ENCODE data around the gene THEM4.

Gene THEM4

DNA sequence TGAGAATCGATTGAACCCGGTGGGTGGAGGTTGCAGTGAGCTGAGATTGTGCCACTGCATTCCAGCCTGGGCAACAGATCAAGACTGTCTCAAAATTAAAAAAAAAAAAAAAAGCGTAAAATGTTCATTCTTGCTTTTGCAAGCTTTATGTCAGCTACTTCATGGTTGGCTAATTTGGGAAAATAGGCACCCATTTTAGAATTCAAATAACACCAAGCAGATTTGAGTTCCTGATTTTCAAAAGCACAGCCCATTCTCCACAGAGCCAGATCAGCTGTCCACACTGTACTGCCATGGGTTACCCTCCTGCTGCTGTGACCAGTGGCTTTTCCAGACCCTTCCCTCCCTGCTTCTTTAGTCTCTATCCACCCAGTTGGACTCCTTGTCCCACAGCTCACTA, 60.2 kb downstream of the THEM4 start:
- ChIA-PET POLR2A (no interaction called here), CTCF (interaction anchor here (0.9 to 1.7 kb wide), 4 partner anchors 9 to 28 kb away, joined by 3 read pairs; no protein-coding TSS in a partner anchor)
- TF ChIP-seq, protein P1, sequence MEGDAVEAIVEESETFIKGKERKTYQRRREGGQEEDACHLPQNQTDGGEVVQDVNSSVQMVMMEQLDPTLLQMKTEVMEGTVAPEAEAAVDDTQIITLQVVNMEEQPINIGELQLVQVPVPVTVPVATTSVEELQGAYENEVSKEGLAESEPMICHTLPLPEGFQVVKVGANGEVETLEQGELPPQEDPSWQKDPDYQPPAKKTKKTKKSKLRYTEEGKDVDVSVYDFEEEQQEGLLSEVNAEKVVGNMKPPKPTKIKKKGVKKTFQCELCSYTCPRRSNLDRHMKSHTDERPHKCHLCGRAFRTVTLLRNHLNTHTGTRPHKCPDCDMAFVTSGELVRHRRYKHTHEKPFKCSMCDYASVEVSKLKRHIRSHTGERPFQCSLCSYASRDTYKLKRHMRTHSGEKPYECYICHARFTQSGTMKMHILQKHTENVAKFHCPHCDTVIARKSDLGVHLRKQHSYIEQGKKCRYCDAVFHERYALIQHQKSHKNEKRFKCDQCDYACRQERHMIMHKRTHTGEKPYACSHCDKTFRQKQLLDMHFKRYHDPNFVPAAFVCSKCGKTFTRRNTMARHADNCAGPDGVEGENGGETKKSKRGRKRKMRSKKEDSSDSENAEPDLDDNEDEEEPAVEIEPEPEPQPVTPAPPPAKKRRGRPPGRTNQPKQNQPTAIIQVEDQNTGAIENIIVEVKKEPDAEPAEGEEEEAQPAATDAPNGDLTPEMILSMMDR (IDR thresholded peaks at IDR 0.05; ENCODE audit: control extremely low read depth, extremely low read depth, low read depth, missing control alignments), result no peak
- no peak for DNase-seq (ENCODE audit: extremely low spot score)

GRCh38 chr1:151847867-151848596, 61.3 kb downstream of the THEM4 start:
- no peak for DNase-seq (ENCODE audit: extremely low spot score)
- CTCF ChIA-PET, result interaction anchor here (1.1 to 1.4 kb wide), 3 partner anchors 10 to 26 kb away, joined by 3 to 5 read pairs (median 4); no protein-coding TSS in a partner anchor
- TF ChIP-seq, protein P1 (IDR thresholded peaks at IDR 0.05; ENCODE audit: control extremely low read depth, extremely low read depth, low read depth, missing control alignments), result no peak
- POLR2A ChIA-PET, result no interaction called here

GRCh38 chr1:151846686-151847237, 62.5 kb downstream of the THEM4 start:
- TF ChIP-seq, protein P1 (IDR thresholded peaks at IDR 0.05; ENCODE audit: control extremely low read depth, extremely low read depth, low read depth, missing control alignments), result no peak
- no peak for DNase-seq (ENCODE audit: extremely low spot score)
- CTCF ChIA-PET, result interaction anchor here (1.3 kb wide), 1 partner anchor 11 kb away, joined by 5 read pairs; no protein-coding TSS in a partner anchor
- POLR2A ChIA-PET, result no interaction called here

DNA sequence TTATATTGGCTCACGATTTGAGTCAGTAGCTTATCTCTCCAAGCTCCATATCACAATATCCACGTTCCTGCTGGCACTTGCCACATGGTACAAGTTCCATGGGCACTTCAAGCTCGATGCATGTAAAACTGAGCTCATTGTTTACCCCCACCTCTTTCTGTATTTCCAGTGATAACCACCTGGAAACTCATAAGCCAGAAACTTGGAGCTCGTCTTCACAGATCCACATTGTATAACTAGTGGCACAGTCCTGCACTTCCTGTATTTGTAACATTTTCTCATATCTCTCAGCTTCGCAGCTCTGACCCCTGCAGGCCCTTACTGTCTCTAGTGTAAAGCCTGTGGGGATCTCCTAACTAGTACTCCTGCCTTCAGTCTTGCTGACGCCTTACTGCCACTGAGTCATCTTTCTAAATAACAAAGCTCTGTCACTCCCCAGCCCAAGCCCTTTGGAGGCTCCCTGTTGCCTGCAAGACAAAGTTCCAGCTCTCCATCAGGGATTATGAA, 63.2 kb downstream of the THEM4 start:
- POLR2A ChIA-PET, result no interaction called here
- CTCF ChIA-PET, result interaction anchor here (1.3 kb wide), 1 partner anchor 11 kb away, joined by 5 read pairs; no protein-coding TSS in a partner anchor
- TF ChIP-seq, protein P1 (IDR thresholded peaks at IDR 0.05; ENCODE audit: control extremely low read depth, extremely low read depth, low read depth, missing control alignments), result no peak
- DNase-seq (ENCODE audit: extremely low spot score), result no peak

DNA sequence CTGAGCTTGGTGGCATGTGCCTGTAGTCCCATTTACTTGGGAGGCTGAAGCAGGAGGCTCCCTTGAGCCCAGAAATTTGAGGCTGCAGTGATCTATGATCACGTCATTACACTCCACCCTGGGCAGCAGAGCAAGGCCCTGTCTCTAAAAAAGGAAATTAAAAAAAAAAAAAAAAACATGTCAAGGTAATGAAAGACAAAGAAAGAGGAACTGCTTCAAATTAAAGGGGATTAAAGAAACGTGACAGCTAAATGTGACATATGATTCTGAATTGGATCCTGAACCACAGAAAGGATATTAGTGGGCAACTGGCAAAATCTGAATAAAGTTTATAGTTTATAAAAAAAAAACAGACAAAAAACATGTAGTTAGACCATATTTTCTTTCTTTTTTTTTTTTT, 65.9 kb downstream of the THEM4 start:
- DNase-seq (ENCODE audit: extremely low spot score), result no peak
- ChIA-PET CTCF (interaction anchor here (1.2 to 2.6 kb wide), 2 partner anchors 10 to 250 kb away, joined by 4 to 6 read pairs; partner anchors contain the start of gene THEM5), POLR2A (no interaction called here)
- TF ChIP-seq, protein P1 (IDR thresholded peaks at IDR 0.05; ENCODE audit: control extremely low read depth, extremely low read depth, low read depth, missing control alignments), result no peak

DNA sequence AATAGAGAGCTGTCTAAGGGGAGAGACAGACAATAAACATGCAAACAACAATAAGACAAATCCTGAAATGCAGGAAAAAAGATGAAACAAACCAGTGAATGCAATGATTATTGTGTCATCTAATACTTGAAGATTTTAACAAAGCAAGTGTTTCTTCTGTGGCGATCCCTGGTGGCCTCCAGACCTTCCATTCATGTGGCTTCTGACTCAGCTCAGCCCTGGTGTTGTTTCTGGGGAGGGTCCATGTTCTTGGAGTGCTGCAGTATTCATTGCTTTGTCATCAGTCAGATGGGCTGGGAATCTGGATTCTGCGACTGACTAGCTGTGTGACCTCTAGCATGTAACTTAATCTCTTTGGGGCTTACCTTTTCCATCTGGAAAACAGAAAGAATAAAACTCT, 68.2 kb downstream of the THEM4 start:
- no peak for DNase-seq (ENCODE audit: extremely low spot score)
- POLR2A ChIA-PET, result interaction anchor here (0.6 kb wide), 1 partner anchor 30 kb away, joined by 9 read pairs; no protein-coding TSS in a partner anchor

More for the DNA sequence above, 68.2 kb downstream of the THEM4 start:
- TF ChIP-seq, protein P1 (IDR thresholded peaks at IDR 0.05; ENCODE audit: control extremely low read depth, extremely low read depth, low read depth, missing control alignments), result no peak
- CTCF ChIA-PET, result no interaction called here

All from GM10248 (cell line).